SU-DHL-6 (cell line): Measurements from ENCODE around the gene DERL3.

Source experiments
- EZH2phosphoT487 ChIP-seq: fragments of 200-600 bp; sonication (generic), shearing (Covaris generic); conservative IDR thresholded peaks from 2 replicates; pipeline ENCODE4 v1.6.1; 2018; ENCODE audit warnings: mild to moderate bottlenecking, antibody characterized with exemption, low read length, moderate library complexity, mixed read lengths
- TF ChIP-seq, protein P1 (sequence below): fragments of 200-600 bp; sonication (generic); IDR thresholded peaks from one replicate; pipeline ENCODE4 v1.5.1; 2017; ENCODE audit warnings: antibody characterized with exemption, mild to moderate bottlenecking, low read length, moderate library complexity; ENCODE audit not compliant: insufficient read depth, poor library complexity, severe bottlenecking

- TF ChIP-seq, protein P1, sequence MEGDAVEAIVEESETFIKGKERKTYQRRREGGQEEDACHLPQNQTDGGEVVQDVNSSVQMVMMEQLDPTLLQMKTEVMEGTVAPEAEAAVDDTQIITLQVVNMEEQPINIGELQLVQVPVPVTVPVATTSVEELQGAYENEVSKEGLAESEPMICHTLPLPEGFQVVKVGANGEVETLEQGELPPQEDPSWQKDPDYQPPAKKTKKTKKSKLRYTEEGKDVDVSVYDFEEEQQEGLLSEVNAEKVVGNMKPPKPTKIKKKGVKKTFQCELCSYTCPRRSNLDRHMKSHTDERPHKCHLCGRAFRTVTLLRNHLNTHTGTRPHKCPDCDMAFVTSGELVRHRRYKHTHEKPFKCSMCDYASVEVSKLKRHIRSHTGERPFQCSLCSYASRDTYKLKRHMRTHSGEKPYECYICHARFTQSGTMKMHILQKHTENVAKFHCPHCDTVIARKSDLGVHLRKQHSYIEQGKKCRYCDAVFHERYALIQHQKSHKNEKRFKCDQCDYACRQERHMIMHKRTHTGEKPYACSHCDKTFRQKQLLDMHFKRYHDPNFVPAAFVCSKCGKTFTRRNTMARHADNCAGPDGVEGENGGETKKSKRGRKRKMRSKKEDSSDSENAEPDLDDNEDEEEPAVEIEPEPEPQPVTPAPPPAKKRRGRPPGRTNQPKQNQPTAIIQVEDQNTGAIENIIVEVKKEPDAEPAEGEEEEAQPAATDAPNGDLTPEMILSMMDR, result no peak
- TF ChIP-seq EZH2phosphoT487, result no peak
These were observed 51.8 kb downstream of the DERL3 start, which contains the start of gene SMARCB1 for GRCh38 chr22:23786752-23787599.
